ENCODE results near the gene HS3ST4. TPM values are rescaled to one million over a fixed set of nuclear protein-coding genes. Genes with fewer than 3 reads are reported as not detected.

Gene HS3ST4
- total and polyA plus RNA-seq, 2 donors (not counting 3 experiments of a cell fraction or from before 2014, with no cell fraction given): not detected

DNA sequence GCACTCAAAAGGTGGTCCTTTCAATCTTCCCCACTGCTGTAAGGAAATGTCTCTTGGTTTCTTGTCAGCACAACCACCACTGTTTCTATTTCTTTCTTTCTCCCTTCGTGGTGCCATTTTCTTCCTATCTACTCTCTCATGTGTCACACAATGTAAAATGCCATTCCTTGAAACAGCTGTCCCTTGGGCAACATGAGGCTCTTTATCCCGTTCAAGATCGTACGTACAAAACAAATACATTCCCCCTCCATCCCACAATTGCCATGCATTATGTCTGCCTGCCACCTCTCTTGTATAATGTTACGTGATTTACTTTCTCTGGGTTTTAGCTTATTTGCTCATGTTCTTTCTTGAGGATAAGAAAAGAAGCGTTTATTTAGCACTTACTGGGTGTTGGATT is 410.6 kb downstream of the HS3ST4 start:
- no TSS peak for BruUV-seq (replicated peaks)
- Histone ChIP-seq H3K4me1 (ENCODE audit: control insufficient read depth, extremely low read depth, insufficient read depth, low read length) (no peaks in the 10 kb centered on the region), H3K9me1 (replicated peaks; ENCODE audit: control insufficient read depth, extremely low read depth, insufficient read depth, low read length) (no peaks in the 10 kb centered on the region), H3K9me3 (replicated peaks; ENCODE audit: control insufficient read depth, insufficient read depth, low read length) (no peaks in the 10 kb centered on the region), H3K36me3 (ENCODE audit: control insufficient read depth in 2 of 2, extremely low read depth in 1 of 2, insufficient read depth in 2 of 2, low read length in 2 of 2) (no peaks in the 10 kb centered on the region), H3K27ac (ENCODE audit: insufficient read depth, low read depth, low read length) (no peak overlapping the region), H3K27me3 (ENCODE audit: control insufficient read depth in 2 of 2, insufficient read depth in 2 of 2, low read length in 2 of 2) (no peaks in the 10 kb centered on the region), H3K4me2 (ENCODE audit: insufficient read depth, low read length) (no peak overlapping the region), H3K79me2 (ENCODE audit: control insufficient read depth, insufficient read depth, low read length) (no peaks in the 10 kb centered on the region), H3K9ac (replicated peaks; ENCODE audit: extremely low read depth, insufficient read depth, low read length) (no peak overlapping the region), H4K20me1 (replicated peaks; ENCODE audit: control insufficient read depth, extremely low read depth, insufficient read depth, low read length) (no peaks in the 10 kb centered on the region), H2AFZ (ENCODE audit: low read depth, low read length) (no peak overlapping the region), H3K4me3 (replicated peaks in 1 of 3; ENCODE audit: insufficient read depth in 1 of 3, low read depth in 1 of 3, low read length in 3 of 3) (no peak overlapping the region)
- POLR2A ChIA-PET: no interaction called here
- DNase-seq (ENCODE audit: low read depth, low spot score) (no peak), FAIRE-seq (no peak)
- CTCF ChIA-PET: no interaction called here
- dilution Hi-C loops (cut with MboI; ENCODE audit: extremely low pct_ligation_motif_present, low sequenced_read_pairs) (no loop called here), intact Hi-C loops (cut with micrococcal nuclease) (no loop called here)
- TF ChIP-seq EZH2 (IDR thresholded peaks at IDR 0.05; ENCODE audit: borderline replicate concordance, low read depth, low read length, severe bottlenecking) (no peak), MYC (IDR thresholded peaks at IDR 0.05; ENCODE audit: low read depth, low read length) (no peak), POLR2A (IDR thresholded peaks at IDR 0.05; ENCODE audit: low read depth, low read length) (no peak), GATA2 (IDR thresholded peaks at IDR 0.05; ENCODE audit: insufficient read depth, insufficient read length, low read depth, low read length) (no peak)
- TF ChIP-seq, protein P1, sequence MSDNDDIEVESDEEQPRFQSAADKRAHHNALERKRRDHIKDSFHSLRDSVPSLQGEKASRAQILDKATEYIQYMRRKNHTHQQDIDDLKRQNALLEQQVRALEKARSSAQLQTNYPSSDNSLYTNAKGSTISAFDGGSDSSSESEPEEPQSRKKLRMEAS (IDR thresholded peaks at IDR 0.05; ENCODE audit: insufficient read depth, insufficient read length): no peak

GRCh38 chr16:26108836-26109505 is 417.2 kb downstream of the HS3ST4 start:
- no peak overlapping the region for H3K4me2 ChIP-seq (ENCODE audit: insufficient read depth, low read length)
- H3K27me3 ChIP-seq (ENCODE audit: control insufficient read depth in 2 of 2, insufficient read depth in 2 of 2, low read length in 2 of 2): no peaks in the 10 kb centered on the region
- ChIA-PET POLR2A (no interaction called here), CTCF (no interaction called here)
- no peaks in the 10 kb centered on the region for H3K36me3 ChIP-seq (ENCODE audit: control insufficient read depth in 2 of 2, extremely low read depth in 1 of 2, insufficient read depth in 2 of 2, low read length in 2 of 2)
- H4K20me1 ChIP-seq (replicated peaks; ENCODE audit: control insufficient read depth, extremely low read depth, insufficient read depth, low read length): no peaks in the 10 kb centered on the region
- H3K27ac ChIP-seq (ENCODE audit: insufficient read depth, low read depth, low read length): no peak overlapping the region
- peaks cover 2% of the 10 kb centered on the region for H3K9me3 ChIP-seq (replicated peaks; ENCODE audit: control insufficient read depth, insufficient read depth, low read length)
- H3K9me1 ChIP-seq (replicated peaks; ENCODE audit: control insufficient read depth, extremely low read depth, insufficient read depth, low read length): no peaks in the 10 kb centered on the region
- no peaks in the 10 kb centered on the region for H3K79me2 ChIP-seq (ENCODE audit: control insufficient read depth, insufficient read depth, low read length)
- no peak for DNase-seq (ENCODE audit: low read depth, low spot score)
- H3K4me3 ChIP-seq (replicated peaks in 1 of 3; ENCODE audit: insufficient read depth in 1 of 3, low read depth in 1 of 3, low read length in 3 of 3): no peak overlapping the region
- H3K4me1 ChIP-seq (ENCODE audit: control insufficient read depth, extremely low read depth, insufficient read depth, low read length): no peaks in the 10 kb centered on the region
- H2AFZ ChIP-seq (ENCODE audit: low read depth, low read length): no peak overlapping the region
- intact Hi-C loops (cut with micrococcal nuclease) (no loop called here), dilution Hi-C loops (cut with MboI; ENCODE audit: extremely low pct_ligation_motif_present, low sequenced_read_pairs) (no loop called here)
- no peak overlapping the region for H3K9ac ChIP-seq (replicated peaks; ENCODE audit: extremely low read depth, insufficient read depth, low read length)
- TF ChIP-seq, protein P1 (IDR thresholded peaks at IDR 0.05; ENCODE audit: insufficient read depth, insufficient read length): no peak
- TF ChIP-seq FOS (IDR thresholded peaks at IDR 0.05; ENCODE audit: borderline replicate concordance, insufficient read depth, low read length) (no peak), EZH2 (IDR thresholded peaks at IDR 0.05; ENCODE audit: borderline replicate concordance, low read depth, low read length, severe bottlenecking) (no peak), MYC (IDR thresholded peaks at IDR 0.05; ENCODE audit: low read depth, low read length) (no peak), POLR2A (IDR thresholded peaks at IDR 0.05; ENCODE audit: low read depth, low read length) (no peak), JUN (IDR thresholded peaks at IDR 0.05; ENCODE audit: borderline replicate concordance, insufficient read depth, insufficient read length, low read depth) (no peak), GATA2 (IDR thresholded peaks at IDR 0.05; ENCODE audit: insufficient read depth, insufficient read length, low read depth, low read length) (no peak)
- no TSS peak for BruUV-seq (replicated peaks)
- FAIRE-seq: no peak

Measured in endothelial cell of umbilical vein (primary cell).